Neural progenitor cell (in vitro differentiated cells): ENCODE results near the gene RTEL1.

Experiments
- CTCF ChIP-seq: fragments of 200-600 bp; sonication (generic); IDR thresholded peaks from 2 replicates; pipeline ENCODE4 v1.5.1; 2017; ENCODE audit warnings: antibody characterized with exemption, mild to moderate bottlenecking
- EZH2 ChIP-seq: fragments of 200-600 bp; sonication (generic); IDR thresholded peaks from 2 replicates; pipeline ENCODE4 v1.6.1; 2017; ENCODE audit warnings: antibody characterized with exemption, mild to moderate bottlenecking, moderate library complexity
- EZH2phosphoT487 ChIP-seq: fragments of 200-600 bp; sonication (generic); IDR thresholded peaks from 2 replicates; pipeline ENCODE4 v1.6.1; 2017; ENCODE audit warnings: antibody characterized with exemption

- TF ChIP-seq CTCF: no peak
- TF ChIP-seq EZH2: no peak
- no peak for TF ChIP-seq EZH2phosphoT487
Observed at GRCh38 chr20:63611646-63612045, 46.5 kb upstream of the RTEL1 start.
